Measurements from ENCODE around the gene CRKL.
"Not testable (repeated sequence)": the region's sequence is repeated elsewhere in the genome, so short reads cannot be mapped to it uniquely, and the experiment has no call there.

The CRKL gene

DNA sequence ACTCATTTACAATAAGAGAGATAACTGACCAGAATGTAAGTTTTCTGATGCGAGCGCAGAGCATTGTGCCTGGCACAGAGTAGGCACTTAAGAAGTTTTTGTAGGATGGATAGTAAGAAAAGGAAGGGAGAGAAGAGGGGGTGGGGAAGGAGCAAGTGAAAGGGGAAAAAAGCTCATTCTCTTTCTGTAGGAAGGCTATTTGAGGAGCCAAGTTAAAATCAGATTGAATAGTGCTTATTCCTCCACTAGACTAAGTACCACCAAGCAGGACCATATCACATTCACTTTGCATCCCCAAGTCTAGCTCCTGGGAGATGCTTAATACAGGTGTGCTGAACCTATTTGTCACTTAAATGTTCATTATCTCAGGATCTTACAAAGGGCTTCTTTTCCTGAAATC lies 14.1 kb upstream of the CRKL start:
- DNase-seq: no peak

- no peak for DNase-seq
Measured at GRCh38 chr22:20904008-20904979, 12.9 kb upstream of the CRKL start.

GRCh38 chr22:20904980-20905355 lies 12.2 kb upstream of the CRKL start:
- no peak for DNase-seq

DNA sequence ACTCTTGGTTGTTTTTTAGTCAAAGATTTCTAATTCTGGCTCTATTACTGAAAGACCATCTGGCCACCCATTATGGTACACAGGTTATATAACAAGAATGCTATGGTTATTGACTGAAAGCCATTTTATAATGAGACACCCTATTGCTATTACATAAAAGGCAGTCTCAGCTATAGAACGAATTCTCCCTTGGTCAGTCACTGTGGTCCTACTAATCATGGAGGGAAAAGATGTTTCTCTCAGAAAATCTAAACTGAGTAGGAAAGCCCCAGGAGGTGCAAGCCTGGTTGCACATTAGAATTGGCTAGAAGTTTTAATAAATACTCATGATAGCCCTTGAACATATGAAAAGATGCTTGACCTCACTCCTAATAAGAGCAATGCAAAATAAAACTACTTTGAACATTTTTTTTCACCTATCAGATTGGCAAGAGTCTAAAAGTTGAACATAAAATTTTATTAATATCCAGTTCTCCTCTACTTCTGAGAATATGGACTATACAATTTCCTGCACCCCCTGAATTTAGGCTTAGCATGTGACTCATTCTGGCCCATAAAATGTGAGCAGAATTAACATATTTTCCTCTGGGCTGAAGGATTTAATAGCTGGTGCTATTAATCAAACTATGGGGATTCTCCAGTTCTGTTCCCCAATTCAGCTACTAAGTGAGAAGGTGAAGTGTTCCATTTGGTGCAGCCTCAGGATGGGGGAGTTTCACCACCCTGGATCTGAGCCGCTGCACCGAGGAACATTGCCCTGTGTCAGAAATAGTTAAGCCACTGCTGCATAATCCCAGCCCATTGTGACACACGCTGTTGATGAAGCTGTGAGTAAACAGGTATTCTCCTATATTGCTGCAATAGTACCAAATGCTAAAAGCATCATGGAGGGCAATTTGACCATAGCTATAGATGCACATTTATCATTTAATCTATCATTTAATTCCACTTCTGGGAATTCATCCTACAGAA lies 11.5 kb upstream of the CRKL start:
- no peak for DNase-seq

- DNase-seq: no peak
Measured at GRCh38 chr22:20906387-20906767, 10.8 kb upstream of the CRKL start.

GRCh38 chr22:20908717-20909116 lies 8.5 kb upstream of the CRKL start:
- not testable (repeated sequence) for DNase-seq

DNA sequence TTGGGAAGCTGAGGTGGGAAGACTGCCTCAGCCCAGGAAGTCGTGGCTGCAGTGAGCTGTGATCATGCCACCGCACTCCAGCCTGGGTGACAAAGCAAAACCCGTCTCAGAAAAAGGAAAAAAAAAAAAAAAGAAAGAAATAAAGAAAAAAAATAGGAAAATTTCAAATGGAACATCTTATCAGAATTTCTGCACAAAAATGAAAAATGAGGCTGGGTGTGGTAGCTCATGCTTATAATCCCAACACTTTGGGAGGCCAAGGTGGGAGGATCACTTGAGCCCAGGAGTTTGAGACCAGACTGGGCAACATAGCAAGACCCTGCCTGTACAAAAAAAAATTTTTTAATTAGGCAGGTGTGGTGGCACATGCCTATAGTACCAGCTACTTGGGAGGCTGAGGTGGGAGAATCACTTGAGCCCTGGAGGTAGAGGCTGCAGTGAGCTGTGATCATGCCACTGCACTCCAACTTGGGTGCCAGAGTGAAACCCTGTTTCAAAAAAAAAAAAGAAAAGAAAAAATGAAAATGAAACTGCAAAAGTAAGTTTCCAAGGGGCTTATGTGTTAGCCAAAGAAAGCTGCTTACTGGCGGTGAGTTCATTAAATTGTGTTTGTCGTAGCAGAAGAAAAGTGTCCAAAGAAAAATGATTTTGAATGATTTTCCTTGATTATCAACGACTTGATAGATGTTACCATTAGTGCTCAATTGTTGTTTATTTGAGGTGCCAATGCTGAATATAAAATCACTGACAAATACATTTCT lies 7.5 kb upstream of the CRKL start:
- DNase-seq: no peak

DNA sequence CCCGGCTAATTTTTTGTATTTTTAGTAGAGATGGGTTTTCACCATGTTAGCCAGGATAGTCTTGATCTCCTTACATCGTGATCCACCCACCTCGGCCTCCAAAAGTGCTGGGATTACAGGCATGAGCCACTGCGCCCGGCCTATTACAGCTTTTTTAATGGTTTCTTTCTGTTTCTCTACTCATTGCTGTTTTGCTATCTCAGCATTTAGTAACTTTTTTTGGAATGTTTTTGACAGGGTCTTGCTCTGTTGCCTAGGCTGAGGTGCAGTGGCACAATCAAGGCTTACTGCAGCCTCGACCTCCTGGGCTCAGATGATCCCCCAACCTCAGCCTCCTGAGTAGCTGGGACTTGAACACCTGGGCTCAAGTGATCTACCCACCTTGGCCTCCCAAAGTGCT lies 4.7 kb upstream of the CRKL start:
- no peak for DNase-seq

DNA sequence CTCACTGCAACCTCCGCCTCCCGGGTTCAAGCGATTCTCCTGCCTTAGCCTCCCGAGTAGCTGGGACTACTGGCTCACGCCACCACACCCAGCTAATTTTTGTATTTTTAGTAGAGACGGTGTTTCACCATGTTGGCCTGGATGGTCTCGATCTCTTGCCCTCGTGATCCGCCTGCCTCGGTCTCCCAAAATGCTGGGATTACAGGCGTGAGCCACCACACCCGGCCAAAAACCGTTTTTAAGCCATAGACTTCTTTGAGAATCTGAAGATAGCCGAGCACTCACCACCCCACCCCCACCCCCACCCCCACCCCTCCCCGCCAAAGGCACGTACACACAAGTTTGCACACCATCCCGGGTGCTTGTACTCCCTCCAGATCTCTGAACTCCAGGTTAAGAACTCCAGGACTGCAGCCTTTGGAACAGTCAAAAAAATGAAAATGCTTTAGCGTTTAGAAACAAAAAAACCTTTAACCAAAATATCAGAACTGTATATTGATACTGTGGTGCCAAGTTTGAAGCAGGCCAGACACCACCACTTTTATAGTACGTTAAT lies 1.5 kb downstream of the CRKL start:
- no peak for DNase-seq

GRCh38 chr22:20919718-20920117 lies 2.5 kb downstream of the CRKL start:
- no peak for DNase-seq

- no peak for DNase-seq
Measured at GRCh38 chr22:20920881-20921203, 3.6 kb downstream of the CRKL start.

DNA sequence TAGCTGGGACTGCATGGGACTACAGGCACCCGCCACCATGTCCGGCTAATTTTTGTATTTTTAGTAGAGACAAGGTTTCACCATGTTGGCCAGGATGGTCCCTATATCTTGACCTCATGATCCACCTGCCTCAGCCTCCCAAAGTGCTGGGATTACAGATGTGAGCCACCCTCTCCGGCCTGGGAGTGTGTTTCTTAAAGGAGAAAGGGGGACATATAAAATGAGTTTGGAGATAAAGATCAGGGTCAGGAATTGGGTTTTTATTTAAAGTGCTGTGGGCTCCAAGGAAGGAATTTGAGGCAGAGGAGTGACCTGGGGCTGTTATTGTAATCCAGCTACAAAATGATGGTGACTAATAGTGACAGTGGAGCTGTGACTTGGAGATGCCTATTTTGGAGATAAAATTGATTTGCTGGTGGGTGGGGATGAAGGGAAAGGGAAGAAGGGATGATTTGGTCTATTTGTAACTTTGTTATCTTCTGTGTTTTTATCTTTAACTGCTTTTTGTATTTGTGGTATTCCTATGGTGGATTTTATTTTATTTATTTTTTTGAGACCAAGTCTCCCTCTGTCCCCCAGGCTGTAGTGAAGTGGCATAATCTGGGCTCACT lies 5.0 kb downstream of the CRKL start:
- no peak for DNase-seq

DNA sequence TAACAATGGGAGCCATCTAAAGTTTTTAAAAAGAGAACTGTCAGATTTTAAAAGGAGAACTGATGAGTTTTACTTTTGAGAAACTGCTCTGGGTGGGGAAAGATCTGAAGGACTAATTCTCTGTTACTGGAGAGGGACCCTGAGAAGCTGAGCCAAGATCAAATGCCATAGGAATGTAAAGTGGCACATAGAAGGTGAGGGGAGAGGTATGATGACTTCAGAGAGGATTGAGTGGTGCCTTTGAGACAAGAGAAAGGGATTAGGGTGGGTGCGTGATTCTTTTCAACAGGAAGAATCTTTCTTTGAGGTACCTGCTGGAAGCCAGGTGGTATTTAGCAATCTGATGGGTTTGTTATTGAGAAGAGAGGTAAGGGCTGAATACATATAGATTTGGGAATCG lies 9.0 kb downstream of the CRKL start:
- DNase-seq: no peak

DNA sequence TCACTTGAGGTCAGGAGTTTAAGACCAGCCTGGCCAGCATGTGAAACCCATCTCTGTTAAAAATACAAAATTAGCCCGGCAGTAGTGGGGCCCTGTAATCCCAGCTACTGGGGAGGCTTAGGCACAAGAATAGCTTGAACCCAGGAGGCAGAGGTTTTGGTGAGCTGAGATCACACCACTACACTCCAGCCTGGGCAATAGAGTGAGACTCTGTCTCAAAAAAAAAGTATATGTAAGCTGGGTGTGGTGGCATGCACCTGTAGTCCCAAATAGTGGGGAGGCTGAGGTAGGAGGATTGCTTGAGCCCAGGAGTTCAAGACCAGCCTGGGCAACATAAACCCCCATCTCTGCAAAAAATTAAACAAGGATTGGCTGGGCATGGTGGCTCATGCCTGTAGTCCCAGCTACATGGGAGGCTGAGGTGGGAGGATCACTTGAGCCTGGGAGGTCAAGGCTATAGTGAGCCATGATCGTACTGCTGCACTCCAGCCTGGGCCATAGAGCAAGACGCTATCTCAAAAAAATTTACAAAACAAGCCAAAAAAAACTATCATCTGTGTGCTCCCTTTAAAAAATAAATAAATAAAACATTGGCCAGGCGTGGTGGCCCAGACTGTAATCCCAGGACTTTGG lies 10.8 kb downstream of the CRKL start:
- no peak for DNase-seq

DNA sequence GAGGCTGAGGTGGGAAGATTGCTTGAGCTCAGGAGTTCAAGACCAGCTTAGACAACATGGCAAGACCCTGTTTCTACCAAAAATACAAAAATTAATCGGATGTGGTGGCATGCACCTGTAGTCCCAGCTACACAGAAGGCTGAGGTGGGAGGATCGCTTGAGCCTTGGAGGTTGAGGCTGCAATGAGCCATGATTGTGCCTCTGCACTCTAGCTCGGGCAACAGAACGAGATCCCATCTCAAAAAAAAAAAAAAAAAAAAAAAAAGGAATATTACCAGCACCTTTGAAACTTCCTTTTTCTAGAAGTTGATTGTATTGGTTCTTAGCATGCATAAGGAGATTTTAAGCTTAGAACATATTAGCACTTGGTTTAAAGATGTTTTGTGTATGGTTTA lies 11.4 kb downstream of the CRKL start:
- DNase-seq: no peak

GRCh38 chr22:20930004-20930403 lies 12.8 kb downstream of the CRKL start:
- no peak for DNase-seq

GRCh38 chr22:20930435-20930834 lies 13.2 kb downstream of the CRKL start:
- not testable (repeated sequence) for DNase-seq

- DNase-seq: no peak
Measured at GRCh38 chr22:20931126-20931654, 14.0 kb downstream of the CRKL start.

DNA sequence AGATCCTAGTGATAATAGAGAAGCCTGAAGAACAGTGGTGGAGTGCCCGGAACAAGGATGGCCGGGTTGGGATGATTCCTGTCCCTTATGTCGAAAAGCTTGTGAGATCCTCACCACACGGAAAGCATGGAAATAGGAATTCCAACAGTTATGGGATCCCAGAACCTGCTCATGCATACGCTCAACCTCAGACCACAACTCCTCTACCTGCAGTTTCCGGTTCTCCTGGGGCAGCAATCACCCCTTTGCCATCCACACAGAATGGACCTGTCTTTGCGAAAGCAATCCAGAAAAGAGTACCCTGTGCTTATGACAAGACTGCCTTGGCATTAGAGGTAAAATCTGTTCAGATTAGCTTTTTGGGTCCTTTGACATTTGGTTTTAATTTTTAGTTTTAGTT lies 16.7 kb downstream of the CRKL start:
- no peak for DNase-seq

GRCh38 chr22:20935049-20935448 lies 17.8 kb downstream of the CRKL start:
- not testable (repeated sequence) for DNase-seq

- DNase-seq: not testable (repeated sequence)
Measured at GRCh38 chr22:20935780-20936539, 18.8 kb downstream of the CRKL start.

Measured in CD4-positive, alpha-beta T cell treated with Interleukin-12 subunit alpha and Interleukin-12 subunit beta, for 1 hour (primary cell).